Common myeloid progenitor, CD34-positive (primary cell): ENCODE results near the gene DNAI4.

Source experiments
- CTCF ChIA-PET: fragments of 350-600 bp; sonication (Branson Sonifier 250); formaldehyde crosslinking; loops from one replicate; lab custom pipeline; 2021; ENCODE audit warnings: antibody characterized with exemption; lab: Charles Lee
- POLR2A ChIA-PET: fragments of 350-600 bp; sonication (Branson Sonifier 250); formaldehyde crosslinking; loops from one replicate; lab custom pipeline; 2021; ENCODE audit warnings: antibody characterized with exemption; lab: Charles Lee
- DNase-seq, 3 donors: peaks; one replicate each; pipeline versions ENCODE4 v3.0.0 to v3.0.0-alpha.2; 2013
- H3K27ac ChIP-seq, 2 experiments: 1 replicate in 1 of 2; 2 replicates in 1 of 2; pipeline ENCODE4 v1.7.0; 2013; ENCODE audit warnings: inconsistent platforms in 2 of 2, low read length in 2 of 2, mild to moderate bottlenecking in 2 of 2, low read depth in 1 of 2, moderate library complexity in 1 of 2; ENCODE audit not compliant: severe bottlenecking in 2 of 2, insufficient read depth in 1 of 2, poor library complexity in 1 of 2
- H3K27me3 ChIP-seq, 5 experiments: replicated peaks in 2 of 5; 1 replicate in 3 of 5; 2 replicates in 2 of 5; pipeline versions ENCODE4 v1.6.1 to v1.7.0; 2013; ENCODE audit warnings: low read length in 4 of 5, mild to moderate bottlenecking in 2 of 5, moderate library complexity in 2 of 5, inconsistent platforms in 1 of 5; ENCODE audit not compliant: insufficient read depth in 5 of 5, control insufficient read depth in 4 of 5
- H3K36me3 ChIP-seq, 4 experiments: 1 replicate in 2 of 4; 2 replicates in 2 of 4; pipeline versions ENCODE4 v1.6.1 to v1.7.0; 2013; ENCODE audit warnings: low read length in 3 of 4, control low read depth in 1 of 4, mild to moderate bottlenecking in 1 of 4; ENCODE audit not compliant: control insufficient read depth in 4 of 4, insufficient read depth in 4 of 4
- H3K4me1 ChIP-seq, 4 experiments: 1 replicate in 3 of 4; 2 replicates in 1 of 4; pipeline versions ENCODE4 v1.6.1 to v1.7.1; 2013; ENCODE audit warnings: low read length in 3 of 4, mild to moderate bottlenecking in 3 of 4, control low read depth in 1 of 4, inconsistent platforms in 1 of 4, moderate library complexity in 1 of 4; ENCODE audit not compliant: control insufficient read depth in 4 of 4, insufficient read depth in 4 of 4; ENCODE audit errors: control extremely low read depth in 1 of 4
- H3K4me3 ChIP-seq, 7 experiments: 1 replicate in 4 of 7; 2 replicates in 3 of 7; pipeline versions ENCODE4 v1.5.1 to v1.7.0; 2013; ENCODE audit warnings: mild to moderate bottlenecking in 7 of 7, low read length in 6 of 7, moderate library complexity in 6 of 7, inconsistent platforms in 2 of 7, low read depth in 2 of 7, control low read depth in 1 of 7; ENCODE audit not compliant: insufficient read depth in 4 of 7, control insufficient read depth in 1 of 7; ENCODE audit errors: extremely low read depth in 1 of 7
- H3K9me3 ChIP-seq, 5 experiments: 1 replicate in 4 of 5; 2 replicates in 1 of 5; pipeline versions ENCODE4 v1.6.1 to v1.7.1; 2013; ENCODE audit warnings: low read length in 4 of 5, mild to moderate bottlenecking in 2 of 5, inconsistent platforms in 1 of 5, low read depth in 1 of 5, moderate library complexity in 1 of 5; ENCODE audit not compliant: control insufficient read depth in 4 of 5, insufficient read depth in 2 of 5; ENCODE audit errors: control extremely low read depth in 1 of 5
- WGBS: methylation state at CpG from one replicate; pipeline ENCODE4 v1.1.5; 2013; ENCODE audit not compliant: insufficient coverage; 5-methylcytosine and 5-hydroxymethylcytosine counted together

DNAI4 gene

GRCh38 chr1:66764994-66765578 is 159.6 kb downstream of the DNAI4 start:
- Histone ChIP-seq H3K4me3 (no peak overlapping the region), H3K27ac (peak overlapping the region in 1 of 2 experiments; percentile 37), H3K4me1 (peaks cover 0 to 11% (median 0%) of the 10 kb centered on the region in 4 experiments), H3K36me3 (peaks cover 7 to 42% (median 11%) of the 10 kb centered on the region in 4 experiments), H3K9me3 (peaks cover 0 to 23% (median 4%) of the 10 kb centered on the region in 5 experiments), H3K27me3 (no peaks in the 10 kb centered on the region)
- ChIA-PET CTCF (interaction anchor here (1.0 to 4.0 kb wide), 5 partner anchors 161 to 448 kb away, joined by 3 to 30 read pairs (median 4); no protein-coding TSS in a partner anchor), POLR2A (interaction anchor here (0.7 kb wide), 1 partner anchor 384 kb away, joined by 3 read pairs; no protein-coding TSS in a partner anchor)
- peak; percentile 66 to 86 (median 82) for DNase-seq
- no CpG with 5 or more reads among the region's 3 CpGs for WGBS
